Activated CD8-positive, alpha-beta T cell treated with anti-CD3 and anti-CD28 coated beads for 36 hours (primary cell): ENCODE data around the gene NHERF1. TPM values are rescaled to one million over a fixed set of nuclear protein-coding genes. Genes with fewer than 3 reads are reported as not detected.

Source experiments
- ATAC-seq: fragments of 200-7000 bp; cut with Tn5 transposase; one replicate; pipeline ENCODE4 v1.10.0; 2021; ENCODE audit warnings: mild to moderate bottlenecking, moderate library complexity
- CTCF ChIA-PET: fragments of 350-600 bp; sonication (Branson Sonifier 250); formaldehyde crosslinking; loops from one replicate; lab custom pipeline; 2021; ENCODE audit warnings: antibody characterized with exemption; lab: Charles Lee
- POLR2A ChIA-PET: fragments of 350-600 bp; sonication (Branson Sonifier 250); formaldehyde crosslinking; loops from one replicate; lab custom pipeline; 2021; ENCODE audit warnings: antibody characterized with exemption; lab: Charles Lee
- DNase-seq: peaks from one replicate; pipeline ENCODE4 v3.0.0-alpha.2; 2020
- H3K27ac Mint-ChIP-seq: one replicate; pipeline ENCODE4 v1.8.0; 2021; ENCODE audit warnings: mild to moderate bottlenecking, mixed read lengths
- H3K27me3 Mint-ChIP-seq: one replicate; pipeline ENCODE4 v1.8.0; 2021; ENCODE audit warnings: mixed read lengths
- H3K36me3 Mint-ChIP-seq: one replicate; pipeline ENCODE4 v1.8.0; 2021; ENCODE audit warnings: low read depth, mixed read lengths
- H3K4me1 Mint-ChIP-seq: one replicate; pipeline ENCODE4 v1.8.0; 2021; ENCODE audit warnings: low read depth, mixed read lengths
- H3K4me3 Mint-ChIP-seq: one replicate; pipeline ENCODE4 v1.8.0; 2021; ENCODE audit warnings: mild to moderate bottlenecking, moderate library complexity, mixed read lengths
- H3K9me3 Mint-ChIP-seq: one replicate; pipeline ENCODE4 v1.8.0; 2021; ENCODE audit warnings: mixed read lengths
- CTCF ChIP-seq: fragments of 200-600 bp; IDR thresholded peaks from one replicate; pipeline ENCODE4 v1.8.0; 2022; ENCODE audit warnings: antibody characterized with exemption, mild to moderate bottlenecking
- intact Hi-C: fragments of 100-400 bp; cut with micrococcal nuclease; formaldehyde crosslinking; loops from one replicate; pipeline ENCODE4 v1.10.0; 2022
- total RNA-seq, 2 experiments: library from RNA; stranded (reverse); gene quantifications; one replicate each; pipeline ENCODE4 v1.2.3, GENCODE V29; 2021

Gene NHERF1
- total RNA-seq, 2 experiments from 2014 or later, result 143 to 150 TPM

- no peaks in the 10 kb centered on the region for H3K9me3 Mint-ChIP-seq
- no peak overlapping the region for H3K27ac Mint-ChIP-seq
- POLR2A ChIA-PET, result no interaction called here
- TF ChIP-seq CTCF, result no peak
- intact Hi-C loops, result no loop called here
- H3K4me1 Mint-ChIP-seq, result peaks cover 13% of the 10 kb centered on the region
- no peak overlapping the region for H3K4me3 Mint-ChIP-seq
- no peaks in the 10 kb centered on the region for H3K36me3 Mint-ChIP-seq
- DNase-seq (no peak), ATAC-seq (no peak)
- no peaks in the 10 kb centered on the region for H3K27me3 Mint-ChIP-seq
- CTCF ChIA-PET, result no interaction called here
These were observed 20.3 kb upstream of the NHERF1 start for GRCh38 chr17:74728033-74728701.

- TF ChIP-seq CTCF, result no peak
- ATAC-seq (no peak), DNase-seq (no peak)
- intact Hi-C loops, result no loop called here
- Mint-ChIP-seq H3K9me3 (no peaks in the 10 kb centered on the region), H3K4me1 (peaks cover 13% of the 10 kb centered on the region), H3K36me3 (no peaks in the 10 kb centered on the region), H3K27me3 (no peaks in the 10 kb centered on the region), H3K27ac (no peak overlapping the region), H3K4me3 (no peak overlapping the region)
- POLR2A ChIA-PET, result no interaction called here
- CTCF ChIA-PET, result no interaction called here
These were observed 19.7 kb upstream of the NHERF1 start for GRCh38 chr17:74728702-74729075.

- H3K36me3 Mint-ChIP-seq, result no peaks in the 10 kb centered on the region
- ATAC-seq, result no peak
- H3K9me3 Mint-ChIP-seq, result no peaks in the 10 kb centered on the region
- H3K4me1 Mint-ChIP-seq, result peaks cover 13% of the 10 kb centered on the region
- no peak overlapping the region for H3K27ac Mint-ChIP-seq
- H3K4me3 Mint-ChIP-seq, result no peak overlapping the region
- ChIA-PET POLR2A (no interaction called here), CTCF (no interaction called here)
- TF ChIP-seq CTCF, result no peak
- H3K27me3 Mint-ChIP-seq, result no peaks in the 10 kb centered on the region
- no peak for DNase-seq
- intact Hi-C loops, result no loop called here
These were observed 19.1 kb upstream of the NHERF1 start for GRCh38 chr17:74729368-74729767.

GRCh38 chr17:74729866-74730265 is 18.6 kb upstream of the NHERF1 start:
- TF ChIP-seq CTCF, result no peak
- no peaks in the 10 kb centered on the region for H3K27me3 Mint-ChIP-seq
- H3K27ac Mint-ChIP-seq, result no peak overlapping the region
- CTCF ChIA-PET, result no interaction called here
- ATAC-seq, result no peak
- H3K36me3 Mint-ChIP-seq, result no peaks in the 10 kb centered on the region
- intact Hi-C loops, result no loop called here
- POLR2A ChIA-PET, result no interaction called here
- H3K9me3 Mint-ChIP-seq, result no peaks in the 10 kb centered on the region
- peaks cover 13% of the 10 kb centered on the region for H3K4me1 Mint-ChIP-seq
- no peak for DNase-seq
- no peak overlapping the region for H3K4me3 Mint-ChIP-seq

GRCh38 chr17:74730491-74731346 is 17.7 kb upstream of the NHERF1 start:
- ChIA-PET CTCF (no interaction called here), POLR2A (no interaction called here)
- intact Hi-C loops, result no loop called here
- no peaks in the 10 kb centered on the region for H3K27me3 Mint-ChIP-seq
- no peak overlapping the region for H3K27ac Mint-ChIP-seq
- DNase-seq (peak; percentile 72), ATAC-seq (peak; percentile 84)
- H3K4me1 Mint-ChIP-seq, result peaks cover 13% of the 10 kb centered on the region
- no peak for TF ChIP-seq CTCF
- no peak overlapping the region for H3K4me3 Mint-ChIP-seq
- H3K36me3 Mint-ChIP-seq, result no peaks in the 10 kb centered on the region
- H3K9me3 Mint-ChIP-seq, result no peaks in the 10 kb centered on the region
